HG02852 (cell line): ENCODE measurements around the gene DOC2B.
"Not testable (repeated sequence)": the region's sequence is repeated elsewhere in the genome, so short reads cannot be mapped to it uniquely, and the experiment has no call there.

Experiments used
- ATAC-seq: cut with Tn5 transposase; IDR thresholded peaks from one replicate; pipeline ENCODE4 v1.9.1; 2021; ENCODE audit warnings: mild to moderate bottlenecking, moderate library complexity; ENCODE audit not compliant: unreplicated experiment

The DOC2B gene

DNA sequence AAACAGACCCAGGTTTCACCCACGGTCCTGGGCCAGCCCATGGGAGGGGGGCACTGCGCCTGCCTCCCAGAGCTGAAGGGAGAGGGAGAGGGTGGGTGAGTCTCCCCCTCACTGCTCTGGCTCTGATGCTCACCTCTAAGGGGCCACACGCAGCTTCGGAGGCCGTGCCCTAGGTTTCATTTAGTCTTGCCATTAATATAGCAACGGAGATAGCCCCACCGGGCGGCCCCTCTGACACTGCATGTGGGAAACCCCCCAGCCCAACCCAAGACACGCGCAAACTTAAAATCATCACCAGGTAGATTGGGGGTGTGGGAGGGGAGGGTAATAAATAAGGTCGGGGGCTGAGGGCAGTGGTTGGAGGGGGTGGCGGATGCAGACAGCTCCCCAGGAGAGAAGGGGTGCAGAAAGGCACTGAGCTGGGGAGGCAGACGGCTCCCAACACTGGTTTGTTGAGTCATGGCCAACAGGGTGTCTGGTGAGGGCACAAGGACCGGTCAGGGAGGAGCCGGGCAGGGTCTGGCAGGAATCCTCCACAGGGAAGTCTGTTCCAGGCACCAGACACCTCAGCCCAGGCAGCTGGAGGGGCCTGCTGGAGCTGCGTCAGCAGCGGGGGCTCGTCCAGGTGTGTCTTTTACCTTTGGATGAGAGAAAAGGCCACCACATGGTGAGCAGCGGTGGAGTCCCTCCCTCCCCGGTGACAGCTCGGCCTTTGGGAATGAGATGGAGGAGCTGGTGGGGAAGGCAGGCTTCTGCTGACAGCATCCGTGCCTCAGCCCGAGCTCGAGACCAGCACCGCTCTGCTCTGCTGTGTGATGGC is 32.0 kb upstream of the DOC2B start:
- no peak for ATAC-seq

GRCh38 chr17:210402-210801 is 29.0 kb upstream of the DOC2B start:
- ATAC-seq, result no peak

- ATAC-seq, result no peak
Measured at GRCh38 chr17:208429-208828, 27.0 kb upstream of the DOC2B start.

- ATAC-seq, result no peak
Measured at GRCh38 chr17:207775-208174, 26.3 kb upstream of the DOC2B start.

DNA sequence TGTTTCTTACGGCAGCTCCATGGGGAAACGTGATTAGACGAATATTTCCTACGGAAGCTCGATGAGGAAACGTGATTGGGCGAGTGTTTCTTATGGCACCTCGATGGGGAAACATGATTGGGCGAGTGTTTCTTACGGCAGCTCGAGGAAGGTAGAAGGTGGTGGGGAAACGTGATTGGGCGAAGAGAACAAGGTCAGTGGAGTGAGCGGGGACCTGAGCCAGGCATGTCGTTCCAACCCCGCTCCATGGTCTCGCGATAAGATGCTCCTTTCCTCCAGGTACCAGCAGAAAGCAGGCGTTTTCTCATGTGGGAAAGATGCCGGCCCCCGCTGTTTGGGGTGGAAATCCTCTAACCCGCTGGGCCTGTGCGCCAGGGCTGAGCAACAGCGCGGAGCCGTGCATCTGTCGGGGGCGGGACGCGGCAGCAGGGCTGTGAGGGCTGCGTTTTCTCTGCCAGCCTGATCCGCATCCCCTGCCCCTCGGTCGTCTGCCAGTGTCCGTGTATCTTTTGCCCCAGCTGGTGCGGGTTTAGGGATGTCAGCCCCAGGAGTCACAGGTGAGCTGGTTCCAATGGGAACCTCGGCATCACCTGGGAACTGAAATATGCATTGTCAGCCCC is 25.6 kb upstream of the DOC2B start:
- ATAC-seq, result no peak

DNA sequence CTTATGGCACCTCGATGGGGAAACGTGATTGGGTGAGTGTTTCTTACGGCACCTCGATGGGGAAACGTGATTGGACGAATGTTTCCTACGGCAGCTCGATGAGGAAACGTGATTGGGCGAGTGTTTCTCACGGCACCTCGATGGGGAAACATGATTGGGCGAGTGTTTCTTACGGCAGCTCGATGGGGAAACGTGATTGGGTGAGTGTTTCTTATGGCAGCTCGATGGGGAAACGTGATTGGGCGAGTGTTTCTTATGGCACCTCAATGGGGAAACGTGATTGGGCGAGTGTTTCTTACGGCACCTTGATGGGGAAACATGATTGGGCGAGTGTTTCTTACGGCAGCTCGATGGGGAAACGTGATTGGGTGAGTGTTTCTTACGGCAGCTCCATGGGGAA is 25.0 kb upstream of the DOC2B start:
- ATAC-seq, result not testable (repeated sequence)

DNA sequence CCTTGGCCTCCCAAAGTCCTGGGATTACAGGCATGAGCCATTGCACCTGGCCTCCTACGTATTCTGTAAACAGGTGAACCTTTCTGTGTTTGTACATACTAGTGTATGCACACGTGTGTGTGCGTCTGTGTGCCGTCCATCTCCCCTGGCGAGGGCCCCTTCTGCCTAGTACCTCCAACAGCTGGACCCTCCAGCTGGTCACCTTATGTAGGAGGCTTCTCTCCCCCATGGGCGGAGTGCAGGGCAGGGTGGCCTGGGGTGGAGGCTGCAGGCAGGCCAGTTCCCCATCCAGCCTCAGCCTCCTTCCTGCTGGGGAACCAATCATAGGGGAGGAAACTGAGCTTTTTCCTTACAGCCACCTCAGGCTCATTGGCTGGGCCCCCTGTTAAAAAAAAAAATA is 24.4 kb upstream of the DOC2B start:
- ATAC-seq, result no peak

- no peak for ATAC-seq
Measured at GRCh38 chr17:205148-205669, 23.8 kb upstream of the DOC2B start.

DNA sequence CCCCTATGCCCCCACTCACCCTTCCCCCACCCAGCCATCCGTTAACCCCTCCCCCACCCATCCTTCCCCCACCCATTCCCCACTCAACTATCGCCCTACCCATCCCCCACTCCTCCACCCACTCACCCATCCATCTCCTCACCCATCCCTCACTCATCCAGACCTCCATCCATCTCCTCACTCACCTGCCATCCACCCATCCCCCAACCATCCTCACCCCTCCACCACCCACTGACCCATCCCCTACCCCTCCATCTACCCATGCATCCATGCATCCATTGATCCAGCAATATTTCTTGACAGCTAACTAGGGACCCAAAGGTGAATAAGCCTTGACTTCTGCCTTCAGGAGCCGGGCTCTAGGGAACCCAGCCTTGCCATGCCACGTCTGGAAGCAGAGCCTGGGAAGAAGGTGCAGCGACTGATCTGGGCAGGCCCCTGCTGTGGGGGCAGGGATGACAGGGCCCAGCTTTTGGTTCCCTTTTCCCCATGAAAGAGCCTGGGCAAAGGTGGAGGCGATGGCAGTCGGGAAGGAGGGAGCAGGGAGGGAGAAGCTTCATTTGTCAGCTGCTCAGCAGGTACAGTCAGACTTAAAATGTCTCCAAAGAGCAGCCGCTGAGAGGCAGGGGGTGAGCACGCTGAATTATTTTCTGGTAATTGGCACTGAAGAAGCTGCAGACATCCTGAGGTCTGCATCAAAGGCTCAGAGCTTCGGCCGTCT is 23.1 kb upstream of the DOC2B start:
- no peak for ATAC-seq

DNA sequence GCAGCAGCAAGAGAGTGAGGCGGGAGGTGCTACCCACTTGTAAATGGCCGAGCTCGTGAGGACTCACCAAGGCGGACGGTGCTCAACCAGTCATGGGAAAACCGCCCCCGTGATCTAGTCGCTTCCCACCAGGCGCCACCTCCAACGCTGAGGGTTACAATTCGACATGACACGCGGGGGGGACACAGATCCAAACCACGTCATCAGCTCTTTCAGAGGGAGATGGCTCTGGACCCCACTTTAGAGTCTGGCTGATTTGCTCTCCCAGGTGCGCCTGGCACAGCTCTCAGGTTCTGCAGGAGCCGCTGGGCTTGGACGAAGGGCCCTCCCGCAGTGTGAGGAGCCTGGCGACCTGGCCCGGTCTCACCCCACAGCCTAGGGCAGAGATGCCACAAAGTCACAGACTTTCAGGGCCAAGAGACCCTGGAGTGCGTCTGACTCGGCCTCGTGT is 21.1 kb upstream of the DOC2B start:
- no peak for ATAC-seq

GRCh38 chr17:201736-202135 is 20.3 kb upstream of the DOC2B start:
- ATAC-seq, result not testable (repeated sequence)

GRCh38 chr17:201257-201656 is 19.8 kb upstream of the DOC2B start:
- not testable (repeated sequence) for ATAC-seq

DNA sequence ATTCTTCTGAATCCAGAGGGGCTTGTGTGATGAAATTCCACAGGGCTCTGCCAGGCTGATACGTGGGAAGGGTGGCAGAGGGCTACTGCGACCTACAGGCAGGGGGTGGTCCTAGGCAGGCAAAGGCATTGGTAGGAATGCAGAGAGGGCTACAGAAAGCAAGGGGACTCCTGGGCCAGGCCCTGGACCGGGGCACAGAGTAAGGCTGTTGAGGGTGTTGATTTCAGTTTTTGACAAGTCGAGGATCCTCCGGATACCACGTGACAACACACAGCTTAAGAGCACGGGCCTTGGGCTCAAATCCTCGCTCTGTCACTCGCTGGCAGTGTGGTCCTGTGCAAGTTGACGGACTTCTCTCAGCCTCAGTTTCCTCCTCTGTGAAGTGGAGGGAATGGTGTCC is 19.1 kb upstream of the DOC2B start:
- no peak for ATAC-seq

GRCh38 chr17:199806-200545 is 18.5 kb upstream of the DOC2B start:
- ATAC-seq, result no peak

DNA sequence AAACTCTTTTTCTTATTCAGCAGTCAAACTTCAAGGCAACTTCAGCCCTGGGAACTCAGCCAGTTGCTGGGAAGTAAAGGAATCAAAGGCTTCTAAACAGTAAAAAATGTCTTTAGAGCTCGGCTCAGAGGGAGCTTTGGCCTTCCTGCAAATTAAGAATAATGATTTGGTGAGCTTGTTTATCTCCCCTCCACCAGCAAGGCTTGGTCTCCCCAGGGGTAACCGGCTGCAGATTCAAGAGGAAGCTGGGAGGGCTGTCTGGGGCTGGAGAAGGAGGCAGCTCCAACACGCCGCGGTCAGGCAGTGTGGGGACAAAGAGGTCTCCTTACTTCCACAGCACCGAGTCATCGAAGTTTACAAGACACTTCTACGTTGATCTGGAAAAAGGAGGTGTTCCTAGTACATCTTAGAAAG is 17.7 kb upstream of the DOC2B start:
- no peak for ATAC-seq

GRCh38 chr17:198225-198624 is 16.8 kb upstream of the DOC2B start:
- not testable (repeated sequence) for ATAC-seq

DNA sequence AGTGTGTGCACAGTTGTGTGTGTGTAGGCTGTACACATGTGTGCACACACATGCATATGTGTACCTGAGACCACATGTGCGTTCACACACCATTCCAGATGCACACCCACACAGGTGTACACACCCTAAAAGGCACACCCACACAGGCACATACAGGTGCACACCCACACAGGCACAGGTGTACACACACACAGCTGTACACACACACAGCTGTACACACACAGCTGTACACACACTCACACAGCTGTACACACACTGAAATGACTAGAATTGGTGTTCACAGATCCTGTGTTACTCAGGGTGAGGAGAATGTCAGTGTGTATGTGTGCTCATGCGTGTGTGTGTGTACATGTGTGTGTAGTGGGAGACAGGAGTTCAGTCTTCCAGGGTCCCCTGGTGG is 15.9 kb upstream of the DOC2B start:
- no peak for ATAC-seq

DNA sequence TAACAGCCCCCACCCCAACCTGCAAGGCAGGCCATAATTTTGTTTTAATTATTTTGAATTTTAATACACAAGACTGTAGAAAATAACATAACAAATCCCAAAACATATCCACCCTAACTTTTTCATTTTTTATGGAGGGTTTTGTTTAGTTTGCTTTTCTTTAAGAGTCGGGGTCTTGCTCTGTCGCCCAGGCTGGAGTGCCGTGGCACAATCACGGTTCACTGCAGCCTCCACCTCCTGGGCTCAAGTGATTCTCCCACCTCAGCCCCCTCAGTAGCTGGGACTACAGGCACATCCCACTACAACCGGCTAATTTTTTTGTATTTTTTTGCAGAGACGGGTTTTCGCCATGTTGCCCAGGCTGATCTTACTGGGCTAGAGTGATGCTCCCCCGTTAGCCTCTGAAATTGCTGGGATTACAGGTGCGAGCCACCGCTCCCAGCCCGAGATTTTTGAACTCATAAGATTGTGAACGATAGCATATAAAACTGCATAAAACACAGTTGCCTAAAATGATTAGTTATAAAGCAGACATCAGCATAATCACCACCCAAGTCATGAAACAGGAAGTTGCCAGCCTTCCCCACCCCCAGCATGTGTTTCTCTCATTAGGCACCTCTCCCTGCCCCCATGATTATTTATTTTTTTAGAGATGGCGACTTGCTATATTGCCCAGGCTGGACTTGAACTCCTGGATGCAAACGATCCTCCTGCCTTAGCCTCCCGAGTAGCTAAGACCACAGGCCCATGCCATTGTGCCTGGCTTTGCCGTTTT is 13.6 kb upstream of the DOC2B start:
- no peak for ATAC-seq

DNA sequence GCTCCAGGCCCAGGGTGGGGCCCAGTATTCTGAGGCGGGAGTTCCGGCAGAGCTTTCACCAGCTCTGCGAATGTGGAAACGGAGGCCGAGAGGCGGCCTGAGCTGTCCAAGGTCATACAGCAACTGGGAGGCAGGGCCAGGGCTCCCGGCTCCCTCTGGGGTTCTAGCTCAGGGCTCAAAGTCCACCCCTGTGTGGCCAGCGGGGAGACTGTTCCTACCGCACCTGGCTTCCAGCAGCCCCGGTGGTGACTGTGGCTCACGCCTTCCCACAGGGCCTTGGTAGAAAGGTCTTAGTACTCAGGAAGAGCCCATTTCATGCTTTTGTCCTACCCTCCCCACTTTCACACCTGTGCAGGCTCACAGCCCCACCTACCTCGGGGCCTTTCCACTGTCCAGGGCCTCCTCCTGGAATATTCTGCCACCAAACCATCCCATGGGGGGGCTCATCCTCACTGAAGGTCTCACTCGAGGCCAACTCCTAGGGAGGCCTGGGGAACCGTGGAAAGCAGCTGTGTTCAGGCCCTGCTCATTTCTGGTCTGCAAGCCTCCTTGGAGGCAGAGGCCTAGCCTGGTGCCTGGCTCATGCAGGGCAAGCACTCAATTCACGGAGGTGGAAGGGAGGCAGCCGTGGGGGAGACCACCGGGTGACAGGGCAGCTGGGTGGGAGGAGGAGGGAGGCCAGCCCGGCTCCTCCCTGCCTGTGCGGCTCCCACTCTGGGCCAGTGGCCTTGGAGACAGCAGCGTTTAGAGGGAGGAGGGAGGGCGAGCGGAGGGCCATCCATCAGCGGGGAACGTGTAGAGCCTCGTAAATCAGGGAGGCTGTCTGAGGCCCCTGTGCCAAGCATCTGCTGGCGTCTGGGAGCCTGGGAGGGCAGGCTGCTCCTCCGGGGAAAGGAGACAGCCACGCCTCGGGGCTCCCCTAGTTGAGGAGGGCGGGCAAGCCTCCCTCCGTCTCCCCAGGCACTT is 12.7 kb upstream of the DOC2B start:
- ATAC-seq, result no peak
